Panc1 (cell line): Measurements from ENCODE around the gene IQSEC2. TPM values are rescaled to one million over a fixed set of nuclear protein-coding genes. Genes with fewer than 3 reads are reported as not detected.

Source experiments
- ATAC-seq: fragments of 200-7000 bp; cut with Tn5 transposase; 2 replicates; pipeline ENCODE4 v1.9.1; 2020; ENCODE audit warnings: mild to moderate bottlenecking, moderate library complexity
- BruUV-seq: library from RNA; stranded (reverse); fragments of 400-500 nt; replicated peaks from 2 replicates; lab custom pipeline; 2021; lab: Mats Ljungman, UMichigan
- CTCF ChIA-PET: fragments of 300-600 bp; sonication (Branson Sonifier 250); formaldehyde crosslinking; loops from one replicate; lab custom pipeline; 2022; ENCODE audit warnings: antibody characterized with exemption; lab: Charles Lee
- POLR2A ChIA-PET: fragments of 300-600 bp; sonication (Branson Sonifier 250); formaldehyde crosslinking; loops from one replicate; lab custom pipeline; 2022; ENCODE audit warnings: antibody characterized with exemption; lab: Charles Lee
- DNase-seq: peaks from one replicate; pipeline ENCODE4 v3.0.0-alpha.2; 2010; ENCODE audit warnings: low read depth, low spot score
- H3K27ac ChIP-seq: 2 replicates; pipeline ENCODE4 v1.5.1; 2011; ENCODE audit warnings: mild to moderate bottlenecking, low read length, inconsistent platforms
- H3K27me3 ChIP-seq: fragments of 200-500 bp; sonication (Bioruptor generic); 2 replicates; pipeline ENCODE4 v1.6.0; 2014; ENCODE audit warnings: low read length, inconsistent platforms; ENCODE audit not compliant: control insufficient read depth, insufficient read depth
- H3K36me3 ChIP-seq: fragments of 200-500 bp; sonication (Bioruptor generic); 2 replicates; pipeline ENCODE4 v1.5.1; 2014; ENCODE audit warnings: inconsistent platforms, mild to moderate bottlenecking, low read length, moderate library complexity; ENCODE audit not compliant: control insufficient read depth, insufficient read depth
- H3K4me1 ChIP-seq: 2 replicates; pipeline ENCODE4 v1.5.1; 2011; ENCODE audit warnings: inconsistent platforms, mild to moderate bottlenecking, low read length, moderate library complexity; ENCODE audit not compliant: control insufficient read depth, insufficient read depth
- H3K4me3 ChIP-seq, 2 experiments: 2 replicates each; pipeline ENCODE4 v1.5.1; 2011 to 2012; ENCODE audit warnings: low read depth in 2 of 2, low read length in 2 of 2, mild to moderate bottlenecking in 2 of 2, inconsistent platforms in 1 of 2, moderate library complexity in 1 of 2
- H3K9me3 ChIP-seq: fragments of 200-500 bp; sonication (Bioruptor generic); 2 replicates; pipeline ENCODE4 v1.5.1; 2014; ENCODE audit warnings: low read depth, mild to moderate bottlenecking, inconsistent platforms, low read length, moderate library complexity; ENCODE audit not compliant: control insufficient read depth, insufficient read depth
- POLR2AphosphoS5 ChIP-seq: IDR thresholded peaks from 2 replicates; pipeline ENCODE4 v1.6.1; 2012; ENCODE audit warnings: mild to moderate bottlenecking, low read depth, low read length, moderate library complexity
- SIN3A ChIP-seq: IDR thresholded peaks from 2 replicates; pipeline ENCODE4 v1.6.1; 2012; ENCODE audit warnings: low read depth, mild to moderate bottlenecking, low read length, moderate library complexity, borderline replicate concordance; ENCODE audit not compliant: insufficient read depth
- TCF7L2 ChIP-seq: IDR thresholded peaks from 2 replicates; pipeline ENCODE4 v1.6.1; 2011; ENCODE audit warnings: mild to moderate bottlenecking, low read depth, low read length, inconsistent platforms
- in situ Hi-C: cut with HindIII; loops from 2 replicates; pipeline ENCODE4 v1.10.0; 2016; ENCODE audit warnings: low sequenced_read_pairs, low pct_unique_long_range_greater_than_20kb
- intact Hi-C: fragments of 100-400 bp; cut with micrococcal nuclease; formaldehyde crosslinking; loops from one replicate; pipeline ENCODE4 v1.10.0; 2022; ENCODE audit not compliant: unreplicated experiment
- total RNA-seq: library from RNA; stranded (reverse); gene quantifications from one replicate; pipeline ENCODE4 v1.2.1, GENCODE V29; 2021; ENCODE audit not compliant: unreplicated experiment
- TF ChIP-seq, protein P1 (sequence below), 2 experiments: IDR thresholded peaks; 2 replicates each; pipeline ENCODE4 v1.6.1; 2011 to 2012; ENCODE audit warnings: low read depth in 2 of 2, control low read depth in 1 of 2, low read length in 1 of 2, mild to moderate bottlenecking in 1 of 2, moderate library complexity in 1 of 2; ENCODE audit not compliant: insufficient read depth in 1 of 2
- TF ChIP-seq, protein P2 (sequence below): fragments of 450-650 bp; IDR thresholded peaks from 2 replicates; pipeline ENCODE4 v1.5.1; 2017; ENCODE audit warnings: mild to moderate bottlenecking

IQSEC2 gene
- total RNA-seq, 1 experiment from 2014 or later, result 38.8 TPM

DNA sequence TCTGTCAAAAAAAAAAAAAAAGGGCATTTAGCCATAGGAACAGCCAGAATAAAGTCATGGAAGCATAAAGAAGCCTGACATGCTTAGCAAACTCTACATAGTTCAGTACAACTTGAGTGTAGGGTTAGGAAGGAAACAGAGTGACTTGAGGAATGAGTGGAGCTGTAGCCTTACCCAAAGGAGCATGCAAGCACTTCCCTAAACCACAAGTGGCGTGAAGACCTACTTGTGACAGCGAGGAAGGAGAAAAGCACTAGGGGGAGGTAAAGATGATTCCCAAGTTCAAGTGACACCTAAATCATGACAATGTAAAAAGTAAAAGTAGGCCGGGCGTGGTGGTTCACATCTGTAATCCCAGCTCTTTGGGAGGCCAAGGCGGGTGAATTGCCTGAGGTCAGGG, 21.8 kb upstream of the IQSEC2 start:
- CTCF ChIA-PET, result no interaction called here

DNA sequence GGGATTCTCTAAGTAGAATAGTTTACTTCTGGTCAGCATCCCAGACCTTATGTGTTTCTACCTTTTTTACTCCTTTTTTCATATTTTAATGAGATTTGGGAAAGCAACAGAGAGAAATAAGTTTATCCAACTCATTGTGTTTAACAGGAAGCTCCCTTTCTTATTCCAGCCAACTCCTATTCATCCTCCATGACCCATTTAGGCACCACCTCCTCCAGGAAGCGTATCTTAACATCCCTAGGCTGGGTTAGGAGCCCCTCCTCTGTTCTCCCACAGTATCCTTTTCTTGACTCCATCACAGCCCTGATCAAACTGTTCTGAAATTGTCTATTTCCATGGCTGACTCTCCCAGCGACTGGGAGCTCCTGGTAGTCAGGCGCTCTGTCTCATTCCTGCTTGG, 18.8 kb upstream of the IQSEC2 start:
- ChIA-PET CTCF (no interaction called here), POLR2A (no interaction called here)
- H3K36me3 ChIP-seq, result no peaks in the 10 kb centered on the region
- ATAC-seq (no peak), DNase-seq (no peak)
- H3K9me3 ChIP-seq, result no peaks in the 10 kb centered on the region
- intact Hi-C loops, result no loop called here
- no peaks in the 10 kb centered on the region for H3K4me1 ChIP-seq
- no TSS peak for BruUV-seq
- H3K27ac ChIP-seq, result no peak overlapping the region
- H3K4me3 ChIP-seq, result no peak overlapping the region
- TF ChIP-seq TCF7L2 (no peak), SIN3A (no peak), POLR2AphosphoS5 (no peak)
- TF ChIP-seq, protein P1, sequence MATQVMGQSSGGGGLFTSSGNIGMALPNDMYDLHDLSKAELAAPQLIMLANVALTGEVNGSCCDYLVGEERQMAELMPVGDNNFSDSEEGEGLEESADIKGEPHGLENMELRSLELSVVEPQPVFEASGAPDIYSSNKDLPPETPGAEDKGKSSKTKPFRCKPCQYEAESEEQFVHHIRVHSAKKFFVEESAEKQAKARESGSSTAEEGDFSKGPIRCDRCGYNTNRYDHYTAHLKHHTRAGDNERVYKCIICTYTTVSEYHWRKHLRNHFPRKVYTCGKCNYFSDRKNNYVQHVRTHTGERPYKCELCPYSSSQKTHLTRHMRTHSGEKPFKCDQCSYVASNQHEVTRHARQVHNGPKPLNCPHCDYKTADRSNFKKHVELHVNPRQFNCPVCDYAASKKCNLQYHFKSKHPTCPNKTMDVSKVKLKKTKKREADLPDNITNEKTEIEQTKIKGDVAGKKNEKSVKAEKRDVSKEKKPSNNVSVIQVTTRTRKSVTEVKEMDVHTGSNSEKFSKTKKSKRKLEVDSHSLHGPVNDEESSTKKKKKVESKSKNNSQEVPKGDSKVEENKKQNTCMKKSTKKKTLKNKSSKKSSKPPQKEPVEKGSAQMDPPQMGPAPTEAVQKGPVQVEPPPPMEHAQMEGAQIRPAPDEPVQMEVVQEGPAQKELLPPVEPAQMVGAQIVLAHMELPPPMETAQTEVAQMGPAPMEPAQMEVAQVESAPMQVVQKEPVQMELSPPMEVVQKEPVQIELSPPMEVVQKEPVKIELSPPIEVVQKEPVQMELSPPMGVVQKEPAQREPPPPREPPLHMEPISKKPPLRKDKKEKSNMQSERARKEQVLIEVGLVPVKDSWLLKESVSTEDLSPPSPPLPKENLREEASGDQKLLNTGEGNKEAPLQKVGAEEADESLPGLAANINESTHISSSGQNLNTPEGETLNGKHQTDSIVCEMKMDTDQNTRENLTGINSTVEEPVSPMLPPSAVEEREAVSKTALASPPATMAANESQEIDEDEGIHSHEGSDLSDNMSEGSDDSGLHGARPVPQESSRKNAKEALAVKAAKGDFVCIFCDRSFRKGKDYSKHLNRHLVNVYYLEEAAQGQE (IDR thresholded peaks at IDR 0.05; ENCODE audit: insufficient read depth in 1 of 2, low read depth in 2 of 2, low read length in 1 of 2), result no peak
- TF ChIP-seq, protein P2, sequence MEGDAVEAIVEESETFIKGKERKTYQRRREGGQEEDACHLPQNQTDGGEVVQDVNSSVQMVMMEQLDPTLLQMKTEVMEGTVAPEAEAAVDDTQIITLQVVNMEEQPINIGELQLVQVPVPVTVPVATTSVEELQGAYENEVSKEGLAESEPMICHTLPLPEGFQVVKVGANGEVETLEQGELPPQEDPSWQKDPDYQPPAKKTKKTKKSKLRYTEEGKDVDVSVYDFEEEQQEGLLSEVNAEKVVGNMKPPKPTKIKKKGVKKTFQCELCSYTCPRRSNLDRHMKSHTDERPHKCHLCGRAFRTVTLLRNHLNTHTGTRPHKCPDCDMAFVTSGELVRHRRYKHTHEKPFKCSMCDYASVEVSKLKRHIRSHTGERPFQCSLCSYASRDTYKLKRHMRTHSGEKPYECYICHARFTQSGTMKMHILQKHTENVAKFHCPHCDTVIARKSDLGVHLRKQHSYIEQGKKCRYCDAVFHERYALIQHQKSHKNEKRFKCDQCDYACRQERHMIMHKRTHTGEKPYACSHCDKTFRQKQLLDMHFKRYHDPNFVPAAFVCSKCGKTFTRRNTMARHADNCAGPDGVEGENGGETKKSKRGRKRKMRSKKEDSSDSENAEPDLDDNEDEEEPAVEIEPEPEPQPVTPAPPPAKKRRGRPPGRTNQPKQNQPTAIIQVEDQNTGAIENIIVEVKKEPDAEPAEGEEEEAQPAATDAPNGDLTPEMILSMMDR, result no peak
- no peaks in the 10 kb centered on the region for H3K27me3 ChIP-seq
- in situ Hi-C loops, result no loop called here

More for the DNA sequence above, 21.8 kb upstream of the IQSEC2 start:
- no peaks in the 10 kb centered on the region for H3K4me1 ChIP-seq
- no peaks in the 10 kb centered on the region for H3K9me3 ChIP-seq
- intact Hi-C loops, result no loop called here
- in situ Hi-C loops, result no loop called here
- TF ChIP-seq SIN3A, result no peak
- TF ChIP-seq TCF7L2, result no peak
- TF ChIP-seq, protein P2, result no peak
- no peak for TF ChIP-seq POLR2AphosphoS5
- TF ChIP-seq, protein P1 (IDR thresholded peaks at IDR 0.05; ENCODE audit: insufficient read depth in 1 of 2, low read depth in 2 of 2, low read length in 1 of 2), result no peak
- H3K36me3 ChIP-seq, result no peaks in the 10 kb centered on the region
- ATAC-seq, result no peak
- no peak for DNase-seq
- H3K27me3 ChIP-seq, result no peaks in the 10 kb centered on the region
- no TSS peak for BruUV-seq
- POLR2A ChIA-PET, result no interaction called here
- H3K27ac ChIP-seq, result no peak overlapping the region
- H3K4me3 ChIP-seq, result no peak overlapping the region
